Keratinocyte (primary cell): Measurements from ENCODE around the gene FCGR2B.
"Not testable (repeated sequence)": the region's sequence is repeated elsewhere in the genome, so short reads cannot be mapped to it uniquely, and the experiment has no call there.

Experiments used
- EZH2 ChIP-seq: IDR thresholded peaks from one replicate; pipeline ENCODE4 v1.6.1; 2012; ENCODE audit warnings: inconsistent platforms, mild to moderate bottlenecking, low read length, moderate library complexity
- TF ChIP-seq, protein P1 (sequence below), 3 experiments: IDR thresholded peaks in 1 of 3; conservative IDR thresholded peaks in 1 of 3; optimal IDR thresholded peaks in 1 of 3; 2 replicates in 2 of 3; 3 replicates in 1 of 3; pipeline versions ENCODE3 to v1.5.1; 2011; ENCODE audit warnings: low read length in 3 of 3, mild to moderate bottlenecking in 3 of 3, moderate library complexity in 2 of 3, control low read depth in 1 of 3, inconsistent platforms in 1 of 3; ENCODE audit not compliant: insufficient read depth in 2 of 3; ENCODE audit errors: extremely low read depth in 1 of 3

DNA sequence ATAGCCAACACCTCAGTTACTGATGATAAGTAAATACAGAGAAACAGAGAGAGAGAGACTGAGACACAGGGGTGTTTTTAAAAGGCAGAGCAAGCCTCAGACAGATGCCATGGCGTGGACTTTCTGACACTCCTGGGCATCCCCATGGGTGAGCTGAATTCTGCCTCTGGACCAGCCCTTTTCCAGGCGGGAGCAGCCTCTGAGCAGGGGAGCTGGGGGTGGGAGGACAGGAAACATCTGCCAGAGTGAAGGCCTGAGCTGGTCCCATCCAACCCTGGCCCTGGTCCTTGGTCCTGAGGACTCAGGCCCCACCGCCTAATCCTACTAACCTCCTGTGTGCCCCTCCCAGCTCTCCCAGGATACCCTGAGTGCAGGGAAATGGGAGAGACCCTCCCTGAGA lies 12.0 kb downstream of the FCGR2B start:
- TF ChIP-seq, protein P1, sequence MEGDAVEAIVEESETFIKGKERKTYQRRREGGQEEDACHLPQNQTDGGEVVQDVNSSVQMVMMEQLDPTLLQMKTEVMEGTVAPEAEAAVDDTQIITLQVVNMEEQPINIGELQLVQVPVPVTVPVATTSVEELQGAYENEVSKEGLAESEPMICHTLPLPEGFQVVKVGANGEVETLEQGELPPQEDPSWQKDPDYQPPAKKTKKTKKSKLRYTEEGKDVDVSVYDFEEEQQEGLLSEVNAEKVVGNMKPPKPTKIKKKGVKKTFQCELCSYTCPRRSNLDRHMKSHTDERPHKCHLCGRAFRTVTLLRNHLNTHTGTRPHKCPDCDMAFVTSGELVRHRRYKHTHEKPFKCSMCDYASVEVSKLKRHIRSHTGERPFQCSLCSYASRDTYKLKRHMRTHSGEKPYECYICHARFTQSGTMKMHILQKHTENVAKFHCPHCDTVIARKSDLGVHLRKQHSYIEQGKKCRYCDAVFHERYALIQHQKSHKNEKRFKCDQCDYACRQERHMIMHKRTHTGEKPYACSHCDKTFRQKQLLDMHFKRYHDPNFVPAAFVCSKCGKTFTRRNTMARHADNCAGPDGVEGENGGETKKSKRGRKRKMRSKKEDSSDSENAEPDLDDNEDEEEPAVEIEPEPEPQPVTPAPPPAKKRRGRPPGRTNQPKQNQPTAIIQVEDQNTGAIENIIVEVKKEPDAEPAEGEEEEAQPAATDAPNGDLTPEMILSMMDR (optimal IDR thresholded peaks at IDR 0.05 in 1 of 3, IDR thresholded peaks at IDR 0.05 in 1 of 3, conservative IDR thresholded peaks at IDR 0.05 in 1 of 3; ENCODE audit: extremely low read depth in 1 of 3, insufficient read depth in 2 of 3, low read length in 3 of 3), result not testable (repeated sequence)
- not testable (repeated sequence) for TF ChIP-seq EZH2
